Neural cell (in vitro differentiated cells): Measurements from ENCODE around the gene FYN. TPM values are rescaled to one million over a fixed set of nuclear protein-coding genes. Genes with fewer than 3 reads are reported as not detected.

Source experiments
- H2AFZ ChIP-seq: fragments of 200-600, 300-800 bp; sonication (generic), shearing (Covaris generic); 2 replicates; pipeline ENCODE4 v1.6.0; 2014; ENCODE audit warnings: low read depth, mild to moderate bottlenecking, antibody characterized with exemption, low read length, moderate library complexity
- H3F3A ChIP-seq: fragments of 200-600 bp; shearing (Covaris generic); 2 replicates; pipeline ENCODE4 v1.6.1; 2016; ENCODE audit warnings: mild to moderate bottlenecking, moderate library complexity, mixed read lengths, antibody characterized with exemption, low read length; ENCODE audit not compliant: insufficient read depth, poor library complexity, severe bottlenecking
- H3K27ac ChIP-seq: fragments of 200-600, 300-800 bp; sonication (generic), shearing (Covaris generic); 2 replicates; pipeline ENCODE4 v1.5.1; 2014; ENCODE audit warnings: mild to moderate bottlenecking, low read length, moderate library complexity
- H3K27me3 ChIP-seq: fragments of 300-800, 200-600 bp; sonication (generic), shearing (Covaris generic); 2 replicates; pipeline ENCODE4 v1.6.0; 2014; ENCODE audit warnings: mild to moderate bottlenecking, low read depth, low read length, moderate library complexity; ENCODE audit not compliant: insufficient read depth
- H3K36me3 ChIP-seq: fragments of 300-800, 200-600 bp; sonication (generic), shearing (Covaris generic); 2 replicates; pipeline ENCODE4 v1.5.1; 2014; ENCODE audit warnings: mild to moderate bottlenecking, antibody characterized with exemption, low read length, moderate library complexity; ENCODE audit not compliant: insufficient read depth
- H3K4me2 ChIP-seq: fragments of 300-800, 200-600 bp; sonication (generic), shearing (Covaris generic); 2 replicates; pipeline ENCODE4 v1.6.0; 2014; ENCODE audit warnings: mild to moderate bottlenecking, low read length
- H3K4me3 ChIP-seq: fragments of 300-800, 200-600 bp; sonication (generic), shearing (Covaris generic); 2 replicates; pipeline ENCODE4 v1.5.1; 2014; ENCODE audit warnings: mild to moderate bottlenecking, low read length, moderate library complexity
- H3K79me2 ChIP-seq: fragments of 200-600 bp; shearing (Covaris generic); replicated peaks from 2 replicates; pipeline ENCODE4 v1.6.0; 2014; ENCODE audit warnings: mild to moderate bottlenecking, low read length, moderate library complexity; ENCODE audit not compliant: insufficient read depth
- H3K9ac ChIP-seq: fragments of 300-800, 200-600 bp; sonication (generic), shearing (Covaris generic); 2 replicates; pipeline ENCODE4 v1.6.1; 2016; ENCODE audit warnings: mild to moderate bottlenecking, low read length, mixed read lengths
- H3K9me2 ChIP-seq: fragments of 200-600 bp; shearing (Covaris generic); 2 replicates; pipeline ENCODE4 v1.6.1; 2016; ENCODE audit warnings: mild to moderate bottlenecking, low read length, mixed read lengths; ENCODE audit not compliant: insufficient read depth
- H3K9me3 ChIP-seq: fragments of 200-600, 300-800 bp; sonication (generic), shearing (Covaris generic); 2 replicates; pipeline ENCODE4 v1.6.1; 2016; ENCODE audit warnings: mild to moderate bottlenecking, mixed run types, low read length, moderate library complexity, mixed read lengths
- H4K20me1 ChIP-seq: fragments of 200-600 bp; shearing (Covaris generic); 2 replicates; pipeline ENCODE4 v1.6.1; 2016; ENCODE audit warnings: mild to moderate bottlenecking, mixed run types; ENCODE audit not compliant: insufficient read depth
- EP300 ChIP-seq: fragments of 450-650 bp; conservative IDR thresholded peaks from 2 replicates; pipeline ENCODE4 v1.6.1; 2014; ENCODE audit warnings: antibody characterized with exemption, mild to moderate bottlenecking, moderate library complexity; ENCODE audit not compliant: poor library complexity, severe bottlenecking
- EZH2 ChIP-seq: fragments of 200-600, 300-800 bp; shearing (Covaris generic), sonication (generic); IDR thresholded peaks from 2 replicates; pipeline ENCODE4 v1.6.1; 2014; ENCODE audit warnings: antibody characterized with exemption, low read length, borderline replicate concordance, mild to moderate bottlenecking; ENCODE audit not compliant: insufficient read depth, poor library complexity, severe bottlenecking
- POLR2AphosphoS5 ChIP-seq: IDR thresholded peaks from 2 replicates; pipeline ENCODE4 v1.6.1; 2012
- TAF1 ChIP-seq: IDR thresholded peaks from 2 replicates; pipeline ENCODE4 v1.6.1; 2012; ENCODE audit warnings: low read depth
- polyA plus RNA-seq: library from polyadenylated mRNA; depleted of rRNA; stranded (reverse); fragments of >200 nt; gene quantifications from 2 replicates; pipeline ENCODE4 v1.2.3, GENCODE V29; 2014
- TF ChIP-seq, protein P1 (sequence below): fragments of 450-650 bp; IDR thresholded peaks from 2 replicates; pipeline ENCODE4 v1.5.1; 2014; ENCODE audit warnings: antibody characterized with exemption, mild to moderate bottlenecking, moderate library complexity; ENCODE audit not compliant: poor library complexity, severe bottlenecking
- TF ChIP-seq, protein P2 (sequence below): IDR thresholded peaks from 2 replicates; pipeline ENCODE4 v1.6.1; 2012; ENCODE audit warnings: borderline replicate concordance

The FYN gene
- polyA plus RNA-seq, 1 donor from 2014 or later, result 277 TPM

DNA sequence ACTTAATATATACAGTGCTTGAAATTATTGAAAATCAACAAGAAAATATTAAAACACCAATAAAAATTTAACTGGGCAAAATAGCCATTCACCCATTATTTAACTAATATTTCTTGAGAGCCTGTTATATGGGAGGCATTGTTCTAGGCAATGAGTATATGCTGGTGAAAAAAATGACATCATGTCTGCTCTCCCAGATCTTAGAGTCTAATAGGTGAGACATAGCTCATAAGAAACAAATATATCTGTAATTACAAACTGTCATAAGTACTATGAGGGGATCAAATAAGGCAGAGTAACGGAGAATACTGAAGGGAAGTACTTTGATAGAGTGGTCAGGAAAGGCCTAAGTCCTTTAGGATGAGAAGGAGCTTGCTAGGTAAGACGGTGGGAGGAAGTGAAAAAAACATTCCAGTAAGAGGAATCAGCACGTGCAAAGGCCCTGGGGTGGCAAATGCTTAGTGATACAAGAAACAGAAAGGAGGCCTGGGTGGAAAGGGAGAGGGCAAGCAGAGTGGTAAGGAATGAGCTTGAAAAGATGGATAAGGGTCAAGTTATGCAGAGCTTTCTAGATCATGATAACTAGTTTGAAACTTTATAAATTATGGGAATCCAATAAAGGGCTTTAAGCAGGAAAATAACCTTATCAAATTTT, 12.2 kb upstream of the FYN start:
- Histone ChIP-seq H3K4me3 (no peak overlapping the region), H3K9me2 (no peaks in the 10 kb centered on the region), H3K27me3 (no peaks in the 10 kb centered on the region), H3K79me2 (no peaks in the 10 kb centered on the region), H3K9ac (no peak overlapping the region), H3F3A (peaks cover 6% of the 10 kb centered on the region), H3K36me3 (no peaks in the 10 kb centered on the region), H3K9me3 (no peaks in the 10 kb centered on the region), H4K20me1 (no peaks in the 10 kb centered on the region), H3K4me2 (no peak overlapping the region), H2AFZ (no peak overlapping the region), H3K27ac (no peak overlapping the region)
- no peak for TF ChIP-seq TAF1
- no peak for TF ChIP-seq EP300
- TF ChIP-seq, protein P1, sequence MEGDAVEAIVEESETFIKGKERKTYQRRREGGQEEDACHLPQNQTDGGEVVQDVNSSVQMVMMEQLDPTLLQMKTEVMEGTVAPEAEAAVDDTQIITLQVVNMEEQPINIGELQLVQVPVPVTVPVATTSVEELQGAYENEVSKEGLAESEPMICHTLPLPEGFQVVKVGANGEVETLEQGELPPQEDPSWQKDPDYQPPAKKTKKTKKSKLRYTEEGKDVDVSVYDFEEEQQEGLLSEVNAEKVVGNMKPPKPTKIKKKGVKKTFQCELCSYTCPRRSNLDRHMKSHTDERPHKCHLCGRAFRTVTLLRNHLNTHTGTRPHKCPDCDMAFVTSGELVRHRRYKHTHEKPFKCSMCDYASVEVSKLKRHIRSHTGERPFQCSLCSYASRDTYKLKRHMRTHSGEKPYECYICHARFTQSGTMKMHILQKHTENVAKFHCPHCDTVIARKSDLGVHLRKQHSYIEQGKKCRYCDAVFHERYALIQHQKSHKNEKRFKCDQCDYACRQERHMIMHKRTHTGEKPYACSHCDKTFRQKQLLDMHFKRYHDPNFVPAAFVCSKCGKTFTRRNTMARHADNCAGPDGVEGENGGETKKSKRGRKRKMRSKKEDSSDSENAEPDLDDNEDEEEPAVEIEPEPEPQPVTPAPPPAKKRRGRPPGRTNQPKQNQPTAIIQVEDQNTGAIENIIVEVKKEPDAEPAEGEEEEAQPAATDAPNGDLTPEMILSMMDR, result no peak
- TF ChIP-seq, protein P2, sequence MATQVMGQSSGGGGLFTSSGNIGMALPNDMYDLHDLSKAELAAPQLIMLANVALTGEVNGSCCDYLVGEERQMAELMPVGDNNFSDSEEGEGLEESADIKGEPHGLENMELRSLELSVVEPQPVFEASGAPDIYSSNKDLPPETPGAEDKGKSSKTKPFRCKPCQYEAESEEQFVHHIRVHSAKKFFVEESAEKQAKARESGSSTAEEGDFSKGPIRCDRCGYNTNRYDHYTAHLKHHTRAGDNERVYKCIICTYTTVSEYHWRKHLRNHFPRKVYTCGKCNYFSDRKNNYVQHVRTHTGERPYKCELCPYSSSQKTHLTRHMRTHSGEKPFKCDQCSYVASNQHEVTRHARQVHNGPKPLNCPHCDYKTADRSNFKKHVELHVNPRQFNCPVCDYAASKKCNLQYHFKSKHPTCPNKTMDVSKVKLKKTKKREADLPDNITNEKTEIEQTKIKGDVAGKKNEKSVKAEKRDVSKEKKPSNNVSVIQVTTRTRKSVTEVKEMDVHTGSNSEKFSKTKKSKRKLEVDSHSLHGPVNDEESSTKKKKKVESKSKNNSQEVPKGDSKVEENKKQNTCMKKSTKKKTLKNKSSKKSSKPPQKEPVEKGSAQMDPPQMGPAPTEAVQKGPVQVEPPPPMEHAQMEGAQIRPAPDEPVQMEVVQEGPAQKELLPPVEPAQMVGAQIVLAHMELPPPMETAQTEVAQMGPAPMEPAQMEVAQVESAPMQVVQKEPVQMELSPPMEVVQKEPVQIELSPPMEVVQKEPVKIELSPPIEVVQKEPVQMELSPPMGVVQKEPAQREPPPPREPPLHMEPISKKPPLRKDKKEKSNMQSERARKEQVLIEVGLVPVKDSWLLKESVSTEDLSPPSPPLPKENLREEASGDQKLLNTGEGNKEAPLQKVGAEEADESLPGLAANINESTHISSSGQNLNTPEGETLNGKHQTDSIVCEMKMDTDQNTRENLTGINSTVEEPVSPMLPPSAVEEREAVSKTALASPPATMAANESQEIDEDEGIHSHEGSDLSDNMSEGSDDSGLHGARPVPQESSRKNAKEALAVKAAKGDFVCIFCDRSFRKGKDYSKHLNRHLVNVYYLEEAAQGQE, result no peak

DNA sequence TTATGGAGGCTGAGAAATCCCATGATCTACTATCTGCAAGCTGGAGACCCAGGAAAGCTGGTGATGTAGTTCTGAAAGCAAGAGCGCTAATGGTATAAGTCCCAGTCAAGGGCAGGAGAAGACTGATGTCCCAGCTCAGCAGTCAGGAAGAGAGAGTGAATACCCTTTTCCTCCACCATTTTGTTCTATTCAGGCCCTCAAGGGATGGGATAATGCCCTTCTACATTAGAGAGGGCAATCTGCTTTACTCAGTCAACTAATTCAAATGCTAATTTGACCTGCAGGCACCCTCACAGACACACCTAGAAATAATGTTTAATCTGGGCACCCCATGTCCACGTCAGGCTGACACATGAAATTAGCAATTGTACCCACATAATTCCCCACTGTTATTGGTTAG, 10.8 kb upstream of the FYN start:
- Histone ChIP-seq H4K20me1 (no peaks in the 10 kb centered on the region), H3K27me3 (no peaks in the 10 kb centered on the region), H3K9me2 (no peaks in the 10 kb centered on the region), H3F3A (no peaks in the 10 kb centered on the region), H3K4me3 (no peak overlapping the region), H3K4me2 (no peak overlapping the region), H2AFZ (no peak overlapping the region), H3K27ac (no peak overlapping the region), H3K79me2 (no peaks in the 10 kb centered on the region), H3K9ac (no peak overlapping the region), H3K36me3 (no peaks in the 10 kb centered on the region), H3K9me3 (no peaks in the 10 kb centered on the region)
- TF ChIP-seq, protein P2, result no peak
- TF ChIP-seq POLR2AphosphoS5 (no peak), EZH2 (no peak)
- TF ChIP-seq, protein P1, result no peak
